Erythroblast (primary cell): ENCODE measurements around the gene EPB41L2.

ENCODE experiments used
- GATA1 ChIP-seq: IDR thresholded peaks from 2 replicates; pipeline ENCODE4 v1.6.1; 2011; ENCODE audit warnings: low read depth, mild to moderate bottlenecking, control low read depth, low read length, moderate library complexity
- POLR2A ChIP-seq: IDR thresholded peaks from 2 replicates; pipeline ENCODE4 v1.6.1; 2011; ENCODE audit warnings: mild to moderate bottlenecking, low read length

DNA sequence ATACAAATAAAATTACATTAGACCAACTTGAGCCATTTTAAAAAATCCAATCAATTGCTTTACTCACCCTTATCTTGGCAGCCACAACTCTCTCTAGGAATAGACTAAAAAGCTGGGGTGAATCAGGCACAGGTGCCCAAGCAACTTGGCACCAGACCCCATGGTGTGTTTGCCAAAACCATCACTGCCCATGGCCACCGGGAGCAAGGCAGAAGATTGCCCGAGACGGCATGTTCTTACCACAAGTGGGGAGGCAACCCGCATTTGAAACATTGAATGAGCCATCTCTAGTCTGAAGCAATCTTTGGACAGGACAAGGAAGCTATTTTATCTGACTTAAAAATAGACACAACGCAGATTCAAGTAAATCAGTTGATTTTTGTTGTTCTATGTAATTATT is 166.8 kb downstream of the EPB41L2 start:
- no peak for TF ChIP-seq POLR2A
- TF ChIP-seq GATA1: no peak
